DMS53 treated with DMSO at 0.1 percent for 48 hours (cell line): ENCODE data around the gene GPSM1.
A peak's percentile ranks its signal among the peaks of the same experiment; 100 is the strongest.
"Not testable (repeated sequence)": the region's sequence is repeated elsewhere in the genome, so short reads cannot be mapped to it uniquely, and the experiment has no call there.

ENCODE experiments used
- DNase-seq: peaks from one replicate; lab custom pipeline; 2025; ENCODE audit not compliant: unreplicated experiment; lab: John Stamatoyannopoulos, UW

The GPSM1 gene

GRCh38 chr9:136316896-136317676 is 10.3 kb upstream of the GPSM1 start:
- DNase-seq, result no peak

DNA sequence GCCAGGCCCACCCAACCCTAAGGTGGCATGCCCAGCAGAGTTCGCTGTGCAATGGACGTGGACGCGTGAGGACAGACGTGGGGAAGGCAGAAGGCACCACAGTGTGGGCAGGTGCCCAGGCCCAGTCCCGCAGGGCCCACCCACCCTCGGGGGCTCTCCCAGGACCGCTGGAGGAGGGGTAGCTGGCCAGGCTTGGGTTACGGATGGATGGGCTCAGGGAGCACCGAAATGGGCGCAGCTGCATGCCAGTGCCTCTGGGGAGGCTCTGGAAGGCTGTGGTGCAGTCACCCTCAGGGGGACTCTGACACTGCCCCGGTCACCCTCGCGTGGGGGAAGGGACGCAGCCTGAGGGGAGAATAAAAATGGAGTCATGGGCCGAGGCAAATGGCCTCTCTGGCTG is 9.6 kb upstream of the GPSM1 start:
- no peak for DNase-seq

DNA sequence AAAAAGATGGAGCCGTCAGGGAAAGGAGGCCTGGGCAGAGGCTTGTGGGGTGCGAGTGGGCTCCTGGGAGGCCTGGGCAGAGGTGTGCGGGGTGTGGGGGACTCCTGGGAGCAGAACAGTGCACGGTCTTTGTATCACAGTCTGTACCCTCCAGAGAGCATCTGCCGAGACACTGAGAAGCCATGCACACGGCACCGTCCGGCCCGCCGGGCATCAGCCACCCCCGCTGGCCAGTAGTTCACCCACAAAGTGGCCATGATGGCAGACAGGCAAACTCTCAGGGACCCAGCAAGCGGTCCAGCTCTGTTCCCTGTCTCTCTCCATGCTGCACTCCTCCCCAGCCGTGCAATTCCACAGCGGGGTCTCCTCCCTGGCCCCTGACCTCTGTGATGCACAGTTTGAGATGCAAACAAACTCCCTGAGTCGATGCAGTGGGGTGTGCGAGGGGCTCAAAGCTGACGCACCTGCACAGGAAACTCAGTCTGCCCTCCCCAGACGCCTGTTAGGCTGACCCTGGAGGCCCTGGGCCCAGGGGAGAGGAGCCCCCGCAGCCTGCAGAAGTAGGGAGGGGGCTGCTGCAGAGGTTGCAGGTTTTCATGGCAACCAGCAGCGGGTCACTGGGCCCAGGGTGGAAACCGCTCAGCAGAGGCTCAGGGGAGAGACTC is 9.1 kb upstream of the GPSM1 start:
- no peak for DNase-seq

GRCh38 chr9:136318776-136319241 is 8.5 kb upstream of the GPSM1 start:
- DNase-seq, result no peak

DNA sequence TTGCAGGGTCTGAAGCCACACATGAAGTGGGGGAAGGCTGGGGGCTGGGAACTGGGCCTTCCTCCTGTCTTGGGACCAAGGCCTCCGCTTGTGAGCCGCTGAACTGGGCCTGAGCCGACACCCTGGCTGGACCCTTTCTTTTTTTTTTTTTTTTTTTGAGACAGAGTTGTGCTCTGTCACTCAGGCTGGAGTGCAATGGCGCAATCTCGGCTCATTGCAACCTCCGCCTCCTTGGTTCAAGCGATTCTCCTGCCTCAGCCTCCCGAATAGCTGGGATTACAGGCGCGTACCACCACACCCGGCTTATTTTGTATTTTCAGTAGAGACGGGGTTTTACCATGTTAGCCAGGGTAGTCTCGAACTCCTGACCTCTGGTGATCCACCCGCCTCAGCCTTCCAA is 8.1 kb upstream of the GPSM1 start:
- DNase-seq, result not testable (repeated sequence)

- DNase-seq, result not testable (repeated sequence)
Measured at GRCh38 chr9:136319955-136320354, 7.4 kb upstream of the GPSM1 start.

- not testable (repeated sequence) for DNase-seq
Measured at GRCh38 chr9:136320972-136321371, 6.4 kb upstream of the GPSM1 start.

GRCh38 chr9:136321561-136321960 is 5.8 kb upstream of the GPSM1 start:
- no peak for DNase-seq

DNA sequence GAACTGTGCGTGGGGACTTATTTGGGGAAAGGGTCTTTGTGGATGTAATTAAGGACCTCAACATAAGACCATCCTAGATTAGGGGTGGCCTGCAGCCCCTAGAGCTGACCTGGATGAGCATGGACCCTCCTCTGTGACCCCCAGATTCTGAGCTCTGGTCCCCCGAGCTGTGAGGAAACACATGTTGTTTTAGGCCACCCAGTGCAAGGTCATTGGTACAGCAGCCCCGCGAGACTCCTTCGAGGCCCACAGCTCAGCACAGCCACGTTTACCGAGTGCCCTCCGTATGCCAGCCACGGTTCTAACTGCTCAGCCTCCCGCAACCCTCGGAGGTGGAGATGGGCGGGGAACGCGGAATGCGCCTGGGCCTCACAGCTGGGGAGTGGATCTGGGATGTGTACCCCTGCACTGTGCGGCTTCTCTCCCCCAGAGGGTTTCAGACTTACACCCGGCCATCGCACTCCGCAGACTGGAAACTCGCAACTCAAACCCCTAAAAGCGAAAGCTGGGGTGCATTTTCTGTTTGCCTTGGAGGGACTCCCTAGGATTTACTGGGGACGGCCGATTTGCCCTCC is 4.5 kb upstream of the GPSM1 start:
- DNase-seq, result no peak

DNA sequence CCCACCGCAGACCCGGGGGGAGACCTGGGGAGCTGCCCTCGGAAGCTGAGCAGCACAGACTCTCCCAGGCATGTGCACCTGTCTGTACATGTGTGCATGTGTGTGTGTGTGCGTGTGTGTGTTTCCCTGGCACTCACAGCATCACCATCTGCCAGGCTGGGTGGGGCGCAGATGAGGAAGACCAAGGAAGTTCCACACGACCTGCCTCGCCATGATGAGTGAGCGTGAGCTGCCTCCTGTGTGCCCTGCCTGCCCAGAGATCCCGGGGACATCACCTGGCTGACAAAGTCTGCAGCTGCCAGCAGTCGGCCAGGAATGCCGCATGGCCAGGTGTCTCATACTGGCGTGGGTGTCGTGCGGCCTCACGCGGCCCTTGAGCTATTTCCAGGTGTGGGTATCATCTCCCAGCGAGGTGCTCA is 4.0 kb upstream of the GPSM1 start:
- DNase-seq, result peak; percentile 61

DNA sequence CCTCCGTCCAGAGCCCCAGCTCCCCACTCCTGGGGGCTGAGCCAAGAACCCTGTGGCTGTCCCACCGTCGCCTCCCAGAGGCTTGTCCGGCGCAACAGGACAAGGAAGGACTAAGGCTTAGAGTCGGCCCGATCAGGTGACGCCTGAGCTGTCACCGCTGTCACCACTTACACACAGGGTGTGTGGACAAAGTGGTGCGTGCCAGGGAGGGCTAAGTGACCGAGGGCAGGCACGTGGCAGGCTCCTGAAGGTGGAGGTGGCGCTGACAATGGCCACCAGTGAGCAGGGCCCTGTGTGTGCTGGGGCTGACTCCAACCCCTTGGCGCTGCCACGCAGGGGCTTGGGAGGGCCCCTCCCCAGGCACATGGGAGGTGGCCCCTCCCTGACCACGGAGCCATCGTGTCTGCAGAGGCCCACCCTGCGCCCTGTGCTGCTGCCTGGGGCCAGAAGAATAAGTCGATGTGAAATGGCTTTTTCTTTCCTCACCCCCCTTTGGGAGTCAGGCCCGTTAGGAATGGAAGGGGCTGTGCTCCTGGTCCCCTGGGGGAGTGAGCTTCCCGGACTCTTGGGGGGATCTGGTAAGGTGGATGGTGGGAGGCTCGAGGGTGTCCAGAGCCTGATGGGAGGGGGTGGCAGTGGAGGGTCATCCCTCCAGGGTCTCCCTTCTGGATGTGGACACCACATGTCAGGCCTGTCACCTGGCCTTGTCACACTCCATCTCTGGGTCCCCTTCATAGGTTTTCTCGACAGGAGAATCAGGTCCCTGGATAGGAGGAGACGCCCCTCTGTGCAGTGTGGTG is 2.6 kb upstream of the GPSM1 start:
- no peak for DNase-seq

DNA sequence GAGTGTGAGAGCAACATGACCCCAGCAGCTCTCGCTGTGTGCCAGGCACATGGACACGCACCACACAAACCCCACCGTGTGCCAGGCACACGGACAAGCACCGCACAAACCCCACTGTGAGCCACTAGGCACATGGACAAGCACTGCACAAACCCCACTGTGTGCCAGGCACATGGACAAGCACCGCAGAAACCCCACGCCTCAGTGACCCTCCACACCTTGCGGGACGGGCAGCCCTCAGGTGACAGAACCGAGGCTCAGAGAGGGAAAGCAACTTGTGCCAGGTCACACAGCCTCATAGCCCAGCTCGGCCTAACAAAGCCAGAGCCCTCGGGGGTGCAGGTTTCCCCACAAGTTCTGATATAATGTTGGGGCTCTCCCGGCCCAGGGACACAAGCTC is 2.0 kb upstream of the GPSM1 start:
- DNase-seq, result no peak

- DNase-seq, result no peak
Measured at GRCh38 chr9:136326061-136326760, 1.1 kb upstream of the GPSM1 start.

GRCh38 chr9:136326761-136327303 is 507 bp upstream of the GPSM1 start:
- no peak for DNase-seq

- DNase-seq, result no peak
Measured at GRCh38 chr9:136328011-136328621, 777 bp downstream of the GPSM1 start.

- no peak for DNase-seq
Measured at GRCh38 chr9:136328622-136329041, 1.3 kb downstream of the GPSM1 start.

GRCh38 chr9:136329211-136329627 is 1.9 kb downstream of the GPSM1 start:
- DNase-seq, result no peak

DNA sequence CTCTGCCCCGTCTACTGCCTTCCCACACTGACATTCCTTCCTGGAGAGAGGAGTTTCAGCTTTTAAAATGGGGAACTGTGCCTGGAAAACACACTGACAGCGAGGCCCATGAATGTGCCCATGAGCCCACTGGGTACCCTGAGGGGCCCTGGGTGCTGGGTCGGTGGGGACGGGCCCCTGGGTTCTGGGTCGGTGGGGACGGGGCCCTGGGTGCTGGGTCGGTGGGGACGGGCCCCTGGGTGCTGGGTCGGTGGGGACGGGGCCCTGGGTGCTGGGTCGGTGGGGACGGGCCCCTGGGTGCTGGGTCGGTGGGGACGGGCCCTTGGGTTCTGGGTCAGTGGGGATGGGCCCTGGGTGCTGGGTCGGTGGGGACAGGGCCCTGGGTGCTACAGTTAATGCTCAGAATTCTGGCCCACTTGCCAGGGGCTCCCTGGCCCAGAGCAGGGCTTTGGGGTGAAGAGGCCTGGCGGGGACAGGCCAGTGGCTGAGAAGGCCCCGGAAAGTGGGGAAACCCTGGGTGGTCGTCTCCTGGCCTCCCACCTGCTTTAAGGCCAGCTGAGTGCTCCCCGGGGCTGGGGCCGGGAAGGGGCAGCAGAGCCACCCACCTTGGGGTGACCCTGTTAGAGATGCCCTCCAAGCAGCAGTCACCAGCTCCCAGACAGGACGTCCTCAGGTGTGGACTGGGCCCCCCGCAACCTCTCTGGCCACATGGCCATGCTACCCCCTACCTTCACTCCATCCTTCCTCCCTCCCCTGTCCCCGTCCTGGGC is 2.5 kb downstream of the GPSM1 start:
- no peak for DNase-seq

DNA sequence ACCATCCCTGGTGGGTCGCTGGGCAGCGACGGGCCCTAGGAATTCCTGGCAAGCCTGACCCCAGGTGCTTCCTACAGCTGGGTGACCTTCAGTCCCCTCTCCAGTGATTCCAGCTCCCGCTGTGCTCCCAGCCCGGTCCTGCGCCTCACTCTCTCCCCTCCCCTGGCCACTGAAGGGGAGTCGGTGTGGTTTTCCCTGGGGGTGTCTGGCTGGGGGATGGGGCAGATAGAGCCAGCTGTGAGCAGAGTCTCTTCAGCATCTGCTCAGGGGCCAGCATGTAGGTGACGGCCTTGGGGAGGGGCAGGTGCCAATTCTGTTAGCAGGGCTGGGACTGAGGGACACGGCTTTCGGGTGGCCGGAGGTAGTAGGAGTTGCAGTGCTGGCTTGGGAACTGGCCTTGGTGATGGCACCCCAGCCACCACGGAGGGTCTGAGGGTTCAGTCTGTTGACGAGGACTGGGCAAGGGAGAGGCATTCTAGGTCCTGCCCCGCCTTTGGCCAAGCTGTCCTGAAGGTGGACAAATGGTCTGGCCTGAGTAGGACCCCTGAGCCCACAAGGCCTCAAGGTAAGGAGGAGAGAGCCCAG is 3.2 kb downstream of the GPSM1 start:
- no peak for DNase-seq
